ENCODE data around the gene MAP1B. TPM values are rescaled to one million over a fixed set of nuclear protein-coding genes. Genes with fewer than 3 reads are reported as not detected.
"Not testable (repeated sequence)": the region's sequence is repeated elsewhere in the genome, so short reads cannot be mapped to it uniquely, and the experiment has no call there.

MAP1B gene
- total RNA-seq, 2 donors from 2014 or later = 0.10 to 0.18 TPM

DNA sequence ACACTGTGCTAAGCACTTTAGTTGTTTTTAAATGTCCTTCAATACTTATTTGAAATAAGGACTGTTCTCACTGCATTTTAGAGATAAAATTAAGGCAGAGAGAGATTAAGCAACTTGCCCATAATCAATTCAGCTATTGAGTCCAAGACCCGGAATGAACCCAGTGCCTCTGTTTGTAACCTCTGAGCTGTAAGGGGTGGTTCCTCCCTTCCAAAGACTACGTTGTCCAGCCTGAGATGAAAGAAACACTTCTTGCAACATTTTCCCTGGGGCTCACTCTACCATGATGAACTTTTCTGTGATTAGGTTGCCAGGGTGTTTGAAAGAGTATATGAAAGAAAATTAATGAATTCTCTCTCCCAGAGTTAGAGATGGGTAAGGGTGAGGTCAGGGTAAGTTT is 22.0 kb upstream of the MAP1B start:
- H3K36me3 Mint-ChIP-seq = no peaks in the 10 kb centered on the region
- ATAC-seq = no peak
- no peak for DNase-seq (ENCODE audit: low spot score in 2 of 2)
- no peak overlapping the region for H3K27ac Mint-ChIP-seq
- H3K9me3 Mint-ChIP-seq = no peaks in the 10 kb centered on the region

GRCh38 chr5:72089713-72090112 is 17.6 kb upstream of the MAP1B start:
- not testable (repeated sequence) for H3K9me3 Mint-ChIP-seq; H3K36me3 Mint-ChIP-seq; DNase-seq (ENCODE audit: low spot score in 2 of 2); ATAC-seq; H3K27ac Mint-ChIP-seq

GRCh38 chr5:72092074-72092473 is 15.2 kb upstream of the MAP1B start:
- no peak for DNase-seq (ENCODE audit: low spot score in 2 of 2)
- ATAC-seq = no peak
- Mint-ChIP-seq H3K27ac (no peak overlapping the region), H3K36me3 (no peaks in the 10 kb centered on the region), H3K9me3 (no peaks in the 10 kb centered on the region)

- ATAC-seq = peak in 1 of 2 donors; percentile 80
- no peak for DNase-seq (ENCODE audit: low spot score in 2 of 2)
- Mint-ChIP-seq H3K9me3 (no peaks in the 10 kb centered on the region), H3K36me3 (no peaks in the 10 kb centered on the region), H3K27ac (no peak overlapping the region)
Observed at GRCh38 chr5:72093217-72093616, 14.1 kb upstream of the MAP1B start.

GRCh38 chr5:72093824-72094223 is 13.5 kb upstream of the MAP1B start:
- Mint-ChIP-seq H3K36me3 (no peaks in the 10 kb centered on the region), H3K27ac (no peak overlapping the region), H3K9me3 (no peaks in the 10 kb centered on the region)
- peak in 1 of 2 donors; percentile 85 for ATAC-seq
- no peak for DNase-seq (ENCODE audit: low spot score in 2 of 2)

DNA sequence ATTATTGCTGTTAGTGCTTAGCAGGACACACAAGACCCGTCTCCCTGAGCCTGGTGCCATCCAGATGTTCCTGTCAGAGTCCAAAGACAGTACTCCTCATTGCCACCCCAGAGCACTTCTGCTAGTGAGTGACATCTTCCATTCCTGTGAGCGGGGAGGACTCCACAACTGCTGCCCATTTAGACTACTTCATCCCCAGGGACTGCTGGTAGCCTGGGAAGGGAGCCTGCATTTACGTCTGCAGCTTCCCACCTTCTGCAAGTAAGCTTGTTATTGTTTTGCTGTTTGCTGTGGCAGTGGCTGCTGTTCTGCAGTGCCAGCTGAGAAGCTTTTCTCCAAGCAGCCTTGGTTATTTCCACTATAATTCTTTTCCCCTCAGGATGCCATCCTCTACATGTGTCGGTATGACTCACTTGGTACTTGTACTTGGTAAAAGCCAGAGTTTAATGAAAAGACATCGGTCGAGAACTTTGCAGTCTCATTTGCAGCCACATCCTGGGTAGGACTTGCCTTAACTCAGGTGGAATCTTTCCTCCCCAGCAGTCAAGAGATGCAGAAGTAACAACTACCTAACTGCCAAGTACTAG is 10.6 kb upstream of the MAP1B start:
- Mint-ChIP-seq H3K9me3 (no peaks in the 10 kb centered on the region), H3K27ac (no peak overlapping the region), H3K36me3 (no peaks in the 10 kb centered on the region)
- ATAC-seq (no peak), DNase-seq (ENCODE audit: low spot score in 2 of 2) (no peak)

DNA sequence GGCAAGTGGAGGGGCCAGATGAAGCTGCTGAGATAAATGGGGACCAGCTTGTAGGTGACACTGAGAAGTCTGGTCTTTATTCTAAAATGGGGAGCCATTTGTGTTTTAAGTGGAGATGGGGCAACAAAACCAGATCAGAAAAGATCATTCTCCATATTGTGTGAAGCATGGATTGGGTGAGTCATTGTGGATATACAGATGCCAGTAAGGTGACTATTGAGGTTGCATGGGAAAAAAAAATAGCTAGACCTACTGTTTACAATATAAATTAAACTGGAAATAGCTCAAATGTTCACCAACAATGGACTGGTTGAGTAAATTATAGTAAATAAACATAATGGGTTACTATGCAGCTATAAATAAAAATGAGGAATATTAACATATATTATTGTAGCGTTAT is 5.4 kb upstream of the MAP1B start:
- DNase-seq (ENCODE audit: low spot score in 2 of 2) = no peak
- ATAC-seq = no peak
- Mint-ChIP-seq H3K9me3 (no peaks in the 10 kb centered on the region), H3K27ac (no peak overlapping the region), H3K36me3 (peaks cover 3 to 8% of the 10 kb centered on the region in 2 donors)

DNA sequence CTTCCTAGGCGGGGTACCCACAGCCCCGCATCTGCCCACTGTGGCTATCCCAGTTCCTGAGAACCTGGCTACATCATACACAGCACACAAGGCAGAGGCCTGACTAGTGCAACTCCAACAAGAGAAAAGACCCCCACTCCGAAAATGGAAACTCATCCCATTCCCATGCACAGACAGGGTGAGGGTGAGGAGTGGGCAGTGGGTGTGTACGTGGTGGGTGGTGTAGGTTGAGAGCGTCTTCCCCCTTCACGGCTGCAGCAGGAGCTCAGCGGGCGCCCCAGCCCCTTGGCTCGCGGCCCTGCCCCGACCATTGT is 501 bp upstream of the MAP1B start:
- Mint-ChIP-seq H3K9me3 (no peaks in the 10 kb centered on the region), H3K27ac (no peak overlapping the region)
- no peak for ATAC-seq

DNA sequence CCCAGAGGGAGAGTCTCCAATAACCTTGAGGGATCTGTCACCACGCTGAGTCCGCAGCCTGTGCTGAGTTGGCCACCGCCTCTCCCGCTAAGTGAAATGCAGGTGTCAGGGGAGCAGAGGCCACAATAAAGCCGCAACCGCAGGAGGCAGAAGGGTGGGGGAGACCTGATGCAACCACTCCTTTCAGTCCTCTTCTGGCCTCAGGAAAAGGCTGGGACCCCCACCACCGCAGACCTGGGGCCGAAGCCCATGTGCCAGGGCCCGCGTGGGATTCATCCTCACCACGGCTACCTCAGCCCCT is 576 bp downstream of the MAP1B start:
- Mint-ChIP-seq H3K36me3 (peaks cover 6 to 8% of the 10 kb centered on the region in 2 donors), H3K27ac (no peak overlapping the region), H3K9me3 (no peaks in the 10 kb centered on the region)
- peak in 1 of 2 donors; percentile 51 for ATAC-seq
- peak in 1 of 2 donors; percentile 11 for DNase-seq (ENCODE audit: low spot score in 2 of 2)

More for the DNA sequence above, 501 bp upstream of the MAP1B start:
- no peak for DNase-seq (ENCODE audit: low spot score in 2 of 2)
- peaks cover 6 to 8% of the 10 kb centered on the region in 2 donors for H3K36me3 Mint-ChIP-seq

- Mint-ChIP-seq H3K27ac (no peak overlapping the region), H3K36me3 (peaks cover 6 to 8% of the 10 kb centered on the region in 2 donors), H3K9me3 (no peaks in the 10 kb centered on the region)
- ATAC-seq (peak in 1 of 2 donors; percentile 68), DNase-seq (ENCODE audit: low spot score in 2 of 2) (peak in 1 of 2 donors; percentile 10)
Observed at GRCh38 chr5:72108202-72109061, 1.2 kb downstream of the MAP1B start.

DNA sequence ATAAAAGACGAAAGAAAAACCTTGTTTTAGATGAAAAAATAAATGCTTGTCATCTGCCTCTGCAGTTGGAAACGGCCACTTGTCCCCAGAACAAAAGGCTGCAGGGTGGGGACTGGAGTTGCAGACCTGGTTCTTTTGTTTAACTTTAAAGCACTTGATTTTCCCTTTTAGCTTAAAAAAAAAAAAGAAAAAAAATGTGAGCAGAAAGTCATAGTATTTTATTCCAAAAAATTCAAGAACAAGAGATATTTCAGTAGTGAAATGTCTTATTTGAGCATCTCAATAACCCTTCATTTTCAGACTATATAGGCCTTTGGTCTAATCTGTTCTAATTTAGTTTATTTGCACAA is 1.8 kb downstream of the MAP1B start:
- H3K9me3 Mint-ChIP-seq = no peaks in the 10 kb centered on the region
- H3K27ac Mint-ChIP-seq = no peak overlapping the region
- no peak for ATAC-seq

DNA sequence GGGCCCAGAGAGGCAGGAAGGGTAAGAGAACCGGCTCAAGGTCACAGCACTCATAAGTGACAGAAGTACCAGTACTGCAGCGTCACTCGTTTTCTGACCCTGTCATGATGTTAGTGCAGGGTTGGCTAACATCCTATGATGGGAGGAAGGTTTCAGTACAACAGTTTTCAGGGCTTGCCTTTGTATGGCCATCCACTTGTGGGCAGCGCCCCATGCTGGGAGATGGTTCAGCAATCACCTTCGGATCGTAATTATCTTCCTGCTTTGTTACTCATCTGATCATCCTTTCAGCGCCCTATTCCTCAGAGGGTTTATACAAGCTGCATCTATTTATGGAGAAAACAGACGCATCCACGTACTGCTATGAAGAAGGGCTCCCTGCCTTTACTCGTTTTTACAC is 2.4 kb downstream of the MAP1B start:
- Mint-ChIP-seq H3K9me3 (no peaks in the 10 kb centered on the region), H3K27ac (no peak overlapping the region), H3K36me3 (peaks cover 6 to 8% of the 10 kb centered on the region in 2 donors)
- ATAC-seq (no peak), DNase-seq (ENCODE audit: low spot score in 2 of 2) (no peak)

More for the DNA sequence above, 1.8 kb downstream of the MAP1B start:
- peaks cover 6 to 8% of the 10 kb centered on the region in 2 donors for H3K36me3 Mint-ChIP-seq
- DNase-seq (ENCODE audit: low spot score in 2 of 2) = no peak

DNA sequence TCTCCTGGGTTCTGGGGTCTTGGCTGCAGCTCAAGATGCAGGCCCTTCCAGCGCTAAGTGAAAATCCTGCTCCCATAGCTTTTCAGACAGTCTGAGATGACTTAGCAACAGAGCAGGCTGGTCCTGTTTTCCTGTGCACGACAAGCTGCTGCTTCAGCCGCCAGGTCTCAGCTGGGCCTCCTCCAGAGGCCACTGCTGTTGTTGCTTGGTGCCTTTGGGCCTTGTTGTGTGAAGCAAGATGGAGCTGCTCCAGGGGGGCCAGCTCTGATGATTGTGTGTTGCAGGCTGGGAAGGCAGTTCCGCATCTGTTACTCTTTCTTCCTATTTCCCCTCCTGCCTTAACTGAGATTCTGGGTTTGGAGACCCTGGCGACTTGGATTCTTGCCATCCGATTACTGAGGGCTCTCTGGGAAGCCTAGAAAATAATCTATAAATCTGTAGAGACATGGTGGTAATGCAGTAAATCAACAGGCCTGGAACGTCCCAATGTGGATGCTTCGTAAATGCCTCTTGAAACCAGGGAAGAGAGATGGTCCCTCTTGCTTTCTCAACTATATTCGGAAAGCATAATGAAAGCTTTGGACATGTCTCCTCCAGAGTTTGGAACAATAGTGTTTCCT is 3.2 kb downstream of the MAP1B start:
- no peaks in the 10 kb centered on the region for H3K9me3 Mint-ChIP-seq
- ATAC-seq = no peak
- no peak overlapping the region for H3K27ac Mint-ChIP-seq
- peaks cover 6 to 8% of the 10 kb centered on the region in 2 donors for H3K36me3 Mint-ChIP-seq
- DNase-seq (ENCODE audit: low spot score in 2 of 2) = no peak

- DNase-seq (ENCODE audit: low spot score in 2 of 2) = no peak
- no peak for ATAC-seq
- Mint-ChIP-seq H3K36me3 (no peaks in the 10 kb centered on the region), H3K27ac (no peak overlapping the region), H3K9me3 (no peaks in the 10 kb centered on the region)
Observed at GRCh38 chr5:72112389-72112788, 5.1 kb downstream of the MAP1B start.

DNA sequence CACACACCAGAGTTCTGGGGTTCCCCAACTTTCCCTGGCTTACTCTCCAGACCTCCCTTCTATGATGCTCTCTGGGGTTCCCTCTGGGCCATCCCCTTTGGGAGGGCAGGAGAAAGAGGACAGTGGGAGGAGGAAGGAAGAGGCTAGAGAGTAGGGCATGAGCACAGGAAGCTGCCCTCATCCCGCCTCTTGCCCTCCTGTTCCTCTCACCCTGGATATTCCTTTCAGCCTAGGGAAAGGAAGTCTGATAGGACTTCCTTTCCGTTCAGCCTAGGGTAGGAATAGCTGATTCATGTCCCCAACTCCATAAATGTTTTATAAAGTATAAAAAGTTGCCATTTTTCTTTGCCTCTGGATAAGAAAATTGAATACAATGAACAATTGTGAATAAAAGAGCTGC is 7.4 kb downstream of the MAP1B start:
- ATAC-seq = no peak

DNA sequence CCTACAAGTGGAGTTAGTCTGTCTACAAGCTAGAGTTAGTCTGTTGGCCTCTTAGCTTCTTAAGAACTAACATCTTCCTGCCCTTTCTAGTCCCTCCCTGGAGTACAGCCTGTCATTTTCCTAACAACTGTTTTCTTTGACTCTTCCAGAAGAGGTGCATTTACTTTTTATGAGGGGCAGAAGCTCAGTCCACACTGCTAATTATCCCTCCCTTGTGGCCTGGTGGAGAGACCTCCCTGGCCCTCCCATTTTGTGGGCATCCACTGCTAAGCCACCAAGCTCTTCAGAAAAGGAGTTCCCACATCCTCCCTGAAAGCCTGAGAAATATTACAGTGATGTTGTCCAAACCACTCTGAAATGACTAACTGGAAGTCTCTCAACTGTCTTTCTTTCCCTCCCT is 8.0 kb downstream of the MAP1B start:
- ATAC-seq = no peak
- no peak for DNase-seq (ENCODE audit: low spot score in 2 of 2)
- Mint-ChIP-seq H3K9me3 (no peaks in the 10 kb centered on the region), H3K27ac (no peak overlapping the region), H3K36me3 (no peaks in the 10 kb centered on the region)

More for the DNA sequence above, 7.4 kb downstream of the MAP1B start:
- Mint-ChIP-seq H3K27ac (no peak overlapping the region), H3K36me3 (no peaks in the 10 kb centered on the region), H3K9me3 (no peaks in the 10 kb centered on the region)
- DNase-seq (ENCODE audit: low spot score in 2 of 2) = no peak

DNA sequence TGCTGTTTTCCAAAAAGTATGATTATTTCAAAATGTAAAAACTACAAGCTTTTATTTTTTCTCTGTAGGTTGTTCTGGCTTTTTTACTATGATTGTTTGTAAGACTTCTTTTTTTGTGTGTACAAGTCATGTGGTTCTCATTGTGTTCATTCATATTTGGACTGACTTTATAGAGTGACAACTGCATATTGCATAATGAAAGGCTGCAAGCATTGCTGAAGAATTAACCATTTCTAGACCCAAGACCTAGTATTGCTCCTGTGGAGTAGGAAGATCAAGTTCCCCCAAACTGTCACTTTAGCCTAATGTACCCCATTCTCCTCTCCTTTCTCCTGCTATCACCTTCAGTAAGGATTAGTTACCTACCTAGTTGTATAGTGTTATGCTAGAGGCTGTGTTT is 10.0 kb downstream of the MAP1B start:
- H3K9me3 Mint-ChIP-seq = no peaks in the 10 kb centered on the region

More for the DNA sequence above, 10.0 kb downstream of the MAP1B start:
- no peak for ATAC-seq
- Mint-ChIP-seq H3K36me3 (no peaks in the 10 kb centered on the region), H3K27ac (no peak overlapping the region)
- no peak for DNase-seq (ENCODE audit: low spot score in 2 of 2)

Data from activated naive CD4-positive, alpha-beta T cell treated with anti-CD3 and anti-CD28 coated beads, Interleukin-2, amount 50 U/mL, for 72 hours (primary cell).